ENCODE data around the gene MRPS27.

- TF ChIP-seq CTCF (IDR thresholded peaks at IDR 0.05) (no peak), POLR2A (IDR thresholded peaks at IDR 0.05) (no peak)
Measured at GRCh38 chr5:72246954-72247442, 73.0 kb downstream of the MRPS27 start.
